Upper lobe of right lung (tissue), 1 donor: Measurements from ENCODE around the gene EIF2D. TPM values are rescaled to one million over a fixed set of nuclear protein-coding genes. Genes with fewer than 3 reads are reported as not detected.

ENCODE experiments used
- ATAC-seq: fragments of 200-7000 bp; cut with Tn5 transposase; one replicate; pipeline ENCODE4 v1.9.1; 2020; ENCODE audit warnings: mild to moderate bottlenecking, moderate library complexity
- DNase-seq: peaks from one replicate; pipeline ENCODE4 v3.0.0-alpha.2; 2020
- H3K27ac ChIP-seq: fragments of 200-600 bp; one replicate; pipeline ENCODE4 v1.8.0; 2022
- H3K27me3 ChIP-seq: fragments of 200-600 bp; one replicate; pipeline ENCODE4 v1.8.0; 2022; ENCODE audit warnings: mild to moderate bottlenecking
- H3K36me3 ChIP-seq: fragments of 200-600 bp; one replicate; pipeline ENCODE4 v1.8.0; 2022
- H3K4me1 ChIP-seq: fragments of 200-600 bp; one replicate; pipeline ENCODE4 v1.8.0; 2022
- H3K4me3 ChIP-seq: fragments of 200-600 bp; one replicate; pipeline ENCODE4 v1.8.0; 2022; ENCODE audit warnings: mild to moderate bottlenecking
- H3K9me3 ChIP-seq: fragments of 200-600 bp; one replicate; pipeline ENCODE4 v1.8.0; 2022
- intact Hi-C: fragments of 100-400 bp; cut with DNase I; formaldehyde crosslinking; loops from one replicate; pipeline ENCODE4 v1.11.0; 2022
- long read RNA-seq: library from polyadenylated mRNA; unstranded; transcript quantifications from one replicate; pipeline ENCODE4 v2.0.0, GENCODE V29; 2021
- total RNA-seq: library from RNA; stranded (reverse); fragmentation: NEBNext Ultra II Directional; extraction: Animal tissue kit (Norgen Biotek cat#: 25700); gene quantifications from one replicate; pipeline ENCODE4 v1.2.1, GENCODE V29; 2021
- TF ChIP-seq, protein P1 (sequence below): fragments of 200-600 bp; IDR thresholded peaks from one replicate; pipeline ENCODE4 v1.8.0; 2022; ENCODE audit warnings: antibody characterized with exemption
- donor health status: DM: no; HTN: yes; CAD: no; lungs with severe emphysema.

Gene EIF2D
- 49.8 TPM for total RNA-seq
- long read RNA-seq, transcript EIF2D-201 (15 exons, 2,005 nt), result major isoform, 49 of 82 reads
- long read RNA-seq, partial matches to known transcripts, result 15 of 82 reads
- long read RNA-seq, other reads (novel, unspliced or antisense), result 18 of 82 reads

DNA sequence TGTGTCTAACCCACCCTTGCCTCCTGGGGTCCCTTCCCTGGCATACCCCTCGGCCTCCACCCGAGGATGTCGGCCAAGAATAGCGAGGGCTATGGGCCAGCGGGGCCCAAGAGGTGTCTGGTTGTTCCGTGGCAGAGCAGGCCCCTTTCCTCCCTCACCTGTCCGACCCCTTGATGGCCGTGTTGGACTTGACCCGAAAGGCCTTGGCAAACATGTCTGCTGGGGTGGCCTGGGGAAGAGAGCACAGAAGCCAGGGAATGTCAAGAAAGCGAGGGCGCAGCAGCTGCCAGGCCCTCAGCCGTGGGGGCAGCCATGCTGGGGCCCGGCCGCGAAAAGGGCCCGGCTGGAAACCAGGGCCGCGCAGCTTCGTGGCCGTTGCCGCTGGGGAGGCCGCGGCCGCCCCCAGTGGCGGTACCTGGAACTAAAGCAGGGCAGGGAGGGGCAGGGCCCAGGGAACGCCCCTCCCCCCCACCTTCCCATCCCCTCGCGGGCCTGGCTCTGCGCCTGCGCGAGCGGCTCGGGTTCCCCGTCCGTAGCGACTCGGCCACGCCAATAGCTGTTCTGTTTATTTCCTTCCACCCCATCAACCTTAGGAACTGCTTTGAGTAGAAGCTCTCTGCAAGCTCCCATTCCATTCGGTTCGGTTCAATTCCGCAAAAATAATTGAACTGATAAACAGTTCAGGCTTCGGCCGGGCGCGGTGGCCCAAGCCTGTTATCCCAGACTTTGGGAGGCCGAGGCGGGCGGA is at the start of gene EIF2D:
Gene EIF2D, minus strand, starts transcription at position 337 of the 748 bp plus-strand sequence. Its CDS starts 123 bp downstream, at position 214.
- H3K9me3 ChIP-seq, result no peaks in the 10 kb centered on the region
- TF ChIP-seq, protein P1, sequence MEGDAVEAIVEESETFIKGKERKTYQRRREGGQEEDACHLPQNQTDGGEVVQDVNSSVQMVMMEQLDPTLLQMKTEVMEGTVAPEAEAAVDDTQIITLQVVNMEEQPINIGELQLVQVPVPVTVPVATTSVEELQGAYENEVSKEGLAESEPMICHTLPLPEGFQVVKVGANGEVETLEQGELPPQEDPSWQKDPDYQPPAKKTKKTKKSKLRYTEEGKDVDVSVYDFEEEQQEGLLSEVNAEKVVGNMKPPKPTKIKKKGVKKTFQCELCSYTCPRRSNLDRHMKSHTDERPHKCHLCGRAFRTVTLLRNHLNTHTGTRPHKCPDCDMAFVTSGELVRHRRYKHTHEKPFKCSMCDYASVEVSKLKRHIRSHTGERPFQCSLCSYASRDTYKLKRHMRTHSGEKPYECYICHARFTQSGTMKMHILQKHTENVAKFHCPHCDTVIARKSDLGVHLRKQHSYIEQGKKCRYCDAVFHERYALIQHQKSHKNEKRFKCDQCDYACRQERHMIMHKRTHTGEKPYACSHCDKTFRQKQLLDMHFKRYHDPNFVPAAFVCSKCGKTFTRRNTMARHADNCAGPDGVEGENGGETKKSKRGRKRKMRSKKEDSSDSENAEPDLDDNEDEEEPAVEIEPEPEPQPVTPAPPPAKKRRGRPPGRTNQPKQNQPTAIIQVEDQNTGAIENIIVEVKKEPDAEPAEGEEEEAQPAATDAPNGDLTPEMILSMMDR, result peak; percentile 98
- H3K36me3 ChIP-seq, result peaks cover 23% of the 10 kb centered on the region
- H3K27me3 ChIP-seq, result no peaks in the 10 kb centered on the region
- peak within 1 kb of the TSS; percentile 87 for H3K27ac ChIP-seq
- intact Hi-C loops, result no loop called here
- peak; percentile 100 for ATAC-seq
- peak within 1 kb of the TSS; percentile 66 for H3K4me3 ChIP-seq
- peak; percentile 97 for DNase-seq
- peaks cover 7% of the 10 kb centered on the region for H3K4me1 ChIP-seq

- ATAC-seq (no peak), DNase-seq (no peak)
- no peak overlapping the region for H3K27ac ChIP-seq
- no peaks in the 10 kb centered on the region for H3K36me3 ChIP-seq
- no peaks in the 10 kb centered on the region for H3K27me3 ChIP-seq
- intact Hi-C loops, result no loop called here
- no peak overlapping the region for H3K4me3 ChIP-seq
- no peaks in the 10 kb centered on the region for H3K9me3 ChIP-seq
- peaks cover 21% of the 10 kb centered on the region for H3K4me1 ChIP-seq
- TF ChIP-seq, protein P1, result no peak
Measured at GRCh38 chr1:206661161-206661820, 49.0 kb upstream of the EIF2D start.

DNA sequence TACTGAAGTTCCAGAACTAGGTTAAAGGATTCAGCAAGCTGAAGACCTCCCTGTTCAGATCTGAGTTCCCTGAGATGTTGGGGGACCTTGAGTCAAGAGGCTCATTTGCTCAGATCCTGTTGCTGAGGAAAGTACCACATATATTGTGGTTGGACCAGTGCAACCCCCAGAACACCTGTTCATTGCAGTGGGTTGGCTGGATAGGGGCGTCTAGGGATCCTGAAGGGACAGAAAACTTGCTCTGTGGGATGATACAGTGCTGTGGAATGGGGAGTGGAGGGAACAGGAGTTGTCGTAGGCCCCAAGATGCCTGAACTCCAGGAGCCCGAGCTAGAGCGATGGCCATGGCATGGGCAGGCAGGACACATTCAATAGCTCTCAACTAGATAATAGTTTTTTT is 47.9 kb upstream of the EIF2D start:
- intact Hi-C loops, result no loop called here
- H3K27ac ChIP-seq, result no peak overlapping the region
- no peak overlapping the region for H3K4me3 ChIP-seq
- no peaks in the 10 kb centered on the region for H3K27me3 ChIP-seq
- TF ChIP-seq, protein P1, result no peak
- DNase-seq (no peak), ATAC-seq (no peak)
- no peaks in the 10 kb centered on the region for H3K36me3 ChIP-seq
- peaks cover 21% of the 10 kb centered on the region for H3K4me1 ChIP-seq
- no peaks in the 10 kb centered on the region for H3K9me3 ChIP-seq

- Histone ChIP-seq H3K9me3 (no peaks in the 10 kb centered on the region), H3K4me3 (no peak overlapping the region), H3K4me1 (peaks cover 15% of the 10 kb centered on the region), H3K36me3 (no peaks in the 10 kb centered on the region), H3K27me3 (no peaks in the 10 kb centered on the region), H3K27ac (no peak overlapping the region)
- ATAC-seq (no peak), DNase-seq (no peak)
- intact Hi-C loops, result no loop called here
- TF ChIP-seq, protein P1, result no peak
Measured at GRCh38 chr1:206658981-206659273, 46.7 kb upstream of the EIF2D start.

DNA sequence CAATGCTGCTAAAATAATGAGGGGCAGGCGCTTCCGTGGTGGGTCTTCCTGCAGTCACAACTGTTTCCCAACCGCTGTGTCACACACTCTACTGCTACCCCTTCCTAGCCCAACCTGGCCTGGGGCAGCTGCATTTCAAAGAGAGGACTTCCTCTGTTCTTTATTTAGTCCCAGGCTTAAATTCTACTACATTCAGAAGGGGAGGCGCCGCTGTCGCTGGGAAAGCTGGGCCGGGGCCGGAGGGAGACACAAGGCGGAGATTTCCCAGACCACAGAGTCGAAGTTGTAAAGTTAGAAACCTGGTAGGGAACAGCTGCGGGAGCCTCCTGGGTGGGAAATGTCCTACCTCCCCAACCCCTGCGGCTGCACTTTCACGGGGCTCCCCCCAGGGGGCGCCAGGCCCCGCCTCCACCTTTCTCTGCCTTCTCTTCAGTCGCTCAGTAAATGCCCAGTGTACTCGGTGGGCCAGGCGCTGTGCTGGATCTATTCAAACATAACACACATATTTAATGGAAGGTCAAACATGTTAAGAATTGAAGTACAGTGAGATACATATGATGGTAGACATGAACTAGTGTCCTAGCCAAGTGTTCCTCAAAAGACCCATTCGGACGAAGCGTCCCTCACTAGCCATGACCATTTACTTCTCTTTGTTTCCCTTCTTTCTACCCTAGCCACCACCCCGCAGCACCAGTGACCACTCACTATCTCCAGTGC is 46.2 kb upstream of the EIF2D start:
- Histone ChIP-seq H3K4me1 (peaks cover 10% of the 10 kb centered on the region), H3K36me3 (no peaks in the 10 kb centered on the region), H3K9me3 (no peaks in the 10 kb centered on the region), H3K27me3 (no peaks in the 10 kb centered on the region), H3K4me3 (no peak overlapping the region), H3K27ac (no peak overlapping the region)
- TF ChIP-seq, protein P1, result peak; percentile 81
- DNase-seq (peak; percentile 74), ATAC-seq (peak; percentile 86)
- intact Hi-C loops, result no loop called here
